T-helper 2 cell (primary cell): Measurements from ENCODE around the gene TMEM258.

ENCODE experiments used
- DNase-seq, 5 experiments: peaks; one replicate each; pipeline versions ENCODE4 v3.0.0 to v3.0.0-alpha.2; 2012 to 2022
- total RNA-seq, 2 donors: gene quantifications; one replicate each; lab custom pipeline; 2026; lab: John Stamatoyannopoulos, UW

TMEM258 gene
- total RNA-seq: 28.4 to 36.4 reads per million in 2 donors

GRCh38 chr11:61792310-61793082 is at the start of gene TMEM258, which contains the start of gene FEN1:
Gene TMEM258 (minus strand): TSS chr11:61792599. CDS start chr11:61792558, 41 bp downstream.
Gene FEN1 (plus strand): TSS chr11:61792911. CDS start chr11:61795362, 2,451 bp downstream.
- DNase-seq: peak; percentile 73 to 96 (median 82)

- no peak for DNase-seq
These were observed 49.5 kb upstream of the TMEM258 start for GRCh38 chr11:61841636-61842527.

DNA sequence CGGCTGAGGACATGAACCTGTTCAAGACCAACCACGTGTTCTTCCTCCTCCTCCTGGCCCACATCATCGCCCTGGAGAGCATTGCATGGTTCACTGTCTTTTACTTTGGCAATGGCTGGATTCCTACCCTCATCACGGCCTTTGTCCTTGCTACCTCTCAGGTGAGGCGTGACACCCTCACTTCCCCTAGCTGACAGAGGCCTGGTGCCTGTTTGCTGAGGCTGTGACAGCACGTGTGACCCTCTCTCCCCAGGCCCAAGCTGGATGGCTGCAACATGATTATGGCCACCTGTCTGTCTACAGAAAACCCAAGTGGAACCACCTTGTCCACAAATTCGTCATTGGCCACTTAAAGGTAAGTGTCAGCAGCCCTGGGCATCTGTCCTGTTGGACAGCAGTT is 48.0 kb upstream of the TMEM258 start:
- no peak for DNase-seq

DNA sequence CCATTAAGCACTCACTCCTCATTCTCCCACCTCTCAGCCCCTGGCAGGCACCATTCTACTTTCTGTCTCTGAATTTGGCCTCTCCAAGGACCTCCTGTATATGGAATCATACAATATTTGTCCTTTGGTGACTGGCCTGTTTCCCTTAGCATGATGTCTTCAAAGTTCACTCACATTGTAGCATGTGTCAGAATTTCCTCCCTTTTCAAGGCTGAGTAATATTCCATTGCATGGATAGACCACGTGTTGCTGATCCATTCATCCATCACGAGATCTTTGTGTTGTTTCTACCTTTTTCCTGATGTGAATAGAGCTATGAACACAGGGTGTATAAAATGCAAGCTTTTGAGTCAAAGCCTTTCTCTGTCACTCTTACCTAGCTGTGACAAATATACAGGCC is 47.3 kb upstream of the TMEM258 start:
- no peak for DNase-seq

- no peak for DNase-seq
These were observed 46.5 kb upstream of the TMEM258 start for GRCh38 chr11:61838921-61839320.

DNA sequence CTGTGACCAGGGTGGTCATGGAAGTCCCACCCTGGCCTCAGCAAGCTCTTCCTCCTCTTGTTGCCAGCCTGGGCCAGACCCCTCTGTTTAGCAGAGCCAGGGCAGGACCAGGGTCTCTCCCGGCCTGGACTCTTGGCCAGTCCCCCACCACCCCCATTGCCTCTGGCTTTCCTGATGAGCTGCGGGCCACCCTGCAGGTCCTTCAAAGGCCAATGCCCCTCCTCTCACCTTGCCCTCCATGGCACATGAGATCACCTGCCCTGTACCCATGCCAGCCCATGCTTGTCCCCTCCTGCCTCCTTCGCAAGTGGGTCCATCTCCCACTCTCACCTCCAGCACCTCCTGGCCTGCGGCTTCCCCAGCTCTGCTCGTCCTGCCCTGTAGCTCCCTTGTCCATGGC is 46.1 kb upstream of the TMEM258 start:
- no peak for DNase-seq

GRCh38 chr11:61837411-61838005 is 45.1 kb upstream of the TMEM258 start:
- DNase-seq: no peak

DNA sequence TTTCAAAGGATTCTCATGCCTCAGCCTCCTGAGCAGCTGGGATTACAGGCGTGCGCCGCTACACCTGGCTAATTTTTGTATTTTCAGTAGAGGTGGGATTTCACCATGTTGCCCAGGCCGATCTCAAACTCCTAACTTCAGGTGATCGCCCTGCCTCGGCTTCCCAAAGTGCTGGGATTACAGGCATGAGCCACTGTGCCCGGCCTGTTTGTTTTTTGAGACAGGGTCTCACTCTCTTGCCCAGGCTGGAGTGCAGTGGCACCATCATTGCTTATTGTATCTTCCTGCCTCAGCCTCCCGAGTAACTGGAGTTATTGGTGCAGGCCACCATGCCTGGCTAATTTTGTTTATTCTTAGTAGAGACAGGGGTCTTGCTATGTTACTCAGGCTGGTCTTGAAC is 43.8 kb upstream of the TMEM258 start:
- no peak for DNase-seq

DNA sequence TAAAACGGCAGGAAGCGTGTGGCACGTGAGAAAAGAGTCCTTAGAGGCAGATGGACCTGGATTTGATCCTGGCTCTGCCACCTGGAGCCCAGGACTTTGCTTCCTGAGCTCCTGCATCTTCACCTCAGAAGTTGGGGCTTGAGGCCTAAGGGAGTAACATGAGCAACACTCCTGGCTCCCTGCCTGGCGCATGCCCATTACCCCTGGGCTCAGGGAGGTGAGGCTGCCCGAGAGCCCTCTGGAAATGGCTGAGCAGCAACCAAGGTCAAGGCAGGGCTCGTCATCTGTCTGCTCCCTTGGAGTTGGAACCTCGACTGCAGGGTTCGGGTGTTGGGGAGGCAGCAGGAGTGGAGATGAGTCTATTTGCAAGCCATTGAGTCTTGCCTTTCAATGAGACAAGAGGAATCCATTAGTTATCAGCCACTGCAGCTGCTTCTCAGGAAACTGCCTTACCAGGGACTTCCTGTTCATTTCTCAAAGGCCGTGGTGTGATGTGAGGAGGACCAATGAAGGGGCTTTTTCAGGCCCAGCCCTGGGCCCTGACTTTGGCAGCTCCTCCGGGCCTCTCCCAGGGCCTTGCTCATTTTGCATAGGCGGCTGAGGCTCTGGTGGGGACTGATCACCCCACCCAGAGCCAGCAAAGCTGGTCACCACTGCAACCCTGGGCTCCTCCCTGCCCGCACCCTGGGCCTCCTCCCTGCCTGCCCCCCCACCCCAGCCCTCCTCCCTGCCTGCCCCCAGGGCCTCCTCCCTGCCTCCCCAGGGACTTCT is 42.1 kb upstream of the TMEM258 start:
- DNase-seq: peak in 2 of 5 experiments; percentile 29 to 95

DNA sequence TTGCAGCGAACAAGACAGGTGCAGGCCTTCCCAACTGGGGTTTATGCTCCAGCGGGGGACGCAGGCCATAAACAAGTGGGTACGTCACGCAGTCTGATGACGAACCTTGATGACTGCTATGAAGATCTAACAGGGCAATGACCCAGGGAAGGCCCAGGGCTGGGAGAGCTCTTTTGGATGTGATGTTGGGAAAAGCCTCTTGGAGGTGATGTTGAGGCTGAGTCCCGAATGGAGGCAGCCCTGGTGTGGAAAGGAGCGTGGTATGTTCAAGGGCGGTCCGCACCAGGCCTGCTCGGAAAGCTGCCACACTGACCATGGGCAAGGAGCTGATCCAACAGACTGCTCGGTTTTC is 41.5 kb upstream of the TMEM258 start:
- DNase-seq: no peak

DNA sequence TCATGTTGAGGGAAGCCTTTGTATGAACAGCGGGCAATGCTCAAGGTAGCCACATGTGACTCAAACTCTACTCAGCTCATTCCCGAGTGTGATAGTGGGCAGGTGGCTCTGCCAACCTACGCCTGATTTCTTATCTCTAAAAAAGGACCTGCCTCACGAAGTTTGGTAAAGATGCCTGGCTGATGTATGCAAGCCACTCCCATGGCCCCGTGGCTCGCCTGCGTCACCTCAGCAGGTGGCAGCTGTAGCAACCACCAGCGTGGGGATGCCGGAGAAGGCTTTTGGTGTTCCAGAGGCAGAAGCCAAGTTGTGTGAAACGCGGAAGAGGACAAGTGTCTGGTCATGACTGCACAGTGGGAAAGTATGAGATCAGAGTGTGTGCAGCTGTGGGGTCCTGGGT is 41.1 kb upstream of the TMEM258 start:
- DNase-seq: peak in 1 of 5 experiments; percentile 16

- no peak for DNase-seq
These were observed 40.4 kb upstream of the TMEM258 start for GRCh38 chr11:61832754-61833153.

GRCh38 chr11:61832207-61832606 is 39.8 kb upstream of the TMEM258 start:
- no peak for DNase-seq

DNA sequence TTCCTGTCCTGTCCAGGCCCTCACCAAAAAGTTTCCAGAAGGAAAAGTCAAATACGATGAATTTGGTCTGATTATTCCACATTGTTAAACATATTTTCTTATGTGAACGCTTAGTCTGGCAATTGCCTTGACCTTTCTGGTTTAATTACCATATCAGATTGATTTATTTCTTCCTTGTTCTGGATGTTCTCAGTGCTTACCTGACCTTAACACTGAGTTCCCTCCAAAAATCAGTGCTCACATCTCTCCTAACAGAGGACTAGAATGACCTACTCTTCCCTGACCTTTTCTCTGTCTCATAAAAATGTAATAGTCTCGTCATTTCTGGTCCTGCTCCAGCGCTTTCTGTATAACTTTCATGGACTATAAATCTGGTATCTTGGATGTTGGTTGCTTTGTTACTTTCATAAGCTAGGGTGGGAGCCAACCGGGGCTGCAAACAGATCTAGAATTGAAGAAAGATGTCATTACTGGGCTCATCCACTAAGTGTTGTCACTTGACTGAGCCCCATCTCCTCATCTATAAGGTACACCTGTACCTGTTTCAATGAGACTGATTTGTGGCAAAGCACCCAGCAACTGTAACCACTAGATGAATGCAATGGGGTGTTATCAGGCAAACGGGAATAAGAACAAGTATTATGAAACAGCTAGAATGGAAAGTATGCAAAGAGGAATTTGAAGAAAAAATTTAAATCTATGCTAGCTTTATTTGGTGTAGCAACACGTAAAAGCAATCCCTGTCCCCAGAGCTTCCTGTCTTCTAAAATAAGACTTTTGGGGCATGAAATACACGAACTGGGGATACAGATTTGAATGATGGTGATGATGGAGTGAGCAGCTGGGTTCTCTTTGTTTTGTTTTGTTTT is 38.1 kb upstream of the TMEM258 start:
- peak in 1 of 5 experiments; percentile 21 for DNase-seq

GRCh38 chr11:61829806-61830205 is 37.4 kb upstream of the TMEM258 start:
- DNase-seq: no peak

- DNase-seq: peak in 1 of 5 experiments; percentile 64
These were observed 36.4 kb upstream of the TMEM258 start for GRCh38 chr11:61828629-61829407.

GRCh38 chr11:61828379-61828628 is 35.9 kb upstream of the TMEM258 start:
- DNase-seq: no peak

DNA sequence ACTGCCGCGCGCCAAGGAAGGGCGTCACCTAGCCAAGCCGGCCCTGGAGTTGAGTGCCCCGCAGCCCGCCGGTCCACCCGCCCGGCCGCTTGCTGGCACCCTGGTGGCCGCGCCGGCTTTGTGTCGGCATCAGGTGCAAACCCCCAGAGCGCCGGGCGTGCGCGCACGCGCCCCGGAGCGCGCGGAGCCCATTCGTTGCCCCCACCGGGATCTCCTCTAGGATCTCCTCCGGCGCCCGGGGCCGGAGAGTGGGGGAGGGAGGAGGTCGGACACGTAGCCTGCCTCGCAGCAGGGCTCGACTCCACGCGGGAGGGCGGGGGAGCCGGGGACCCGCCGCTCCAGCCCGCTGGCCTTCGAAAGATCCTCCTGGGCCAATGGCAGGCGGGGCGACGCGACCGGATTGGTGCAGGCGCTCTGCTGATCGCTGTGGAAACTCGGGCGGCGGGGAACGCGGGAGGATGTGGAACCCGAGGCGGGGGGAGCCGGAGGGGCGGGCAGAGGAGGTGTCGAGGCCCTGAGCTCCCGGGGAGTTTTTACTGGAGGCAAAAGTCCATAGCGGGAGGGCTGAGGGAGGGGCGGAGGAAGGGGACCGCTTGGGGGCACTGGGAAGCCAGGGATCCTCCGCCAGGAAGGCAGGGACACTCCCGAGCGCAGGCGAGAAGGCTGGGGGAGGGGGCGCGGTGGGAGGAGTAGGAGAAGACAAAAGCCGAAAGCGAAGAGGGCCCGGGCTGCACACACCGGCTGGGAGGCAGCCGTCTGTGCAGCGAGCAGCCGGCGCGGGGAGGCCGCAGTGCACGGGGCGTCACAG is 35.4 kb upstream of the TMEM258 start, which contains the start of gene FADS2:
Gene FADS2, plus strand, starts transcription at position 730 of the 808 bp plus-strand sequence. CDS start 91 bp downstream, outside the sequence.
- DNase-seq: peak in 3 of 5 experiments; percentile 29 to 91 (median 44)

DNA sequence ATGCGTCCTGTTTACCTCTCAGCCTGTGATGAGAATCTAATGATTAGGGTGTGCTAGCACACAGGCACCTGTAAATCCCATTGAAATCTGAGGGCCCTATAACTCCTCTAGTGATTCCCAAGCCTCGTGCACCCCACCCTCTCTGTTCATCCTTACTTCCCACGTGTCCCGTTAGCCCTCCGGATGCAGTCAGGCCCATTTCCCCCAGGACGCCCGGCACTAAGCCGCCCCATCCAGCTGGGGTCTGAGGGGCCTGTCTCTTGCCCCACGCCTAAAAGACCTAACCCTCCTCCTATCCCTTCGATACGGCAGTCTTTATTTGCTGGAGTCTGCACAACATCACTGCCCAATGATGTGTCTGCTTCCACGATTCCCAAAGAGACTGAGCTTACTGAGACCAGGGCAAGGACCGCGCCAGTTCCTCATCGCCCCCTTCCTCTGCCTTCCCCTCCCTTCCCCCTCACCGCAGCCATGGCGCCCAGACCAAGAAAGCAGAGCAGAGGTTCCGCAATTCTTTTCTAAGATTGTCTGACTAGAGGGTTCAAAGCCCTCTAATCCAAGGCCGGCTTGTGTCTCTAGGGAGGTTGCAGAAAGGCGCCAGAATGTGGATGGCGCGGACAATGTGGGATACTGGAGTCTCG is 34.7 kb upstream of the TMEM258 start:
- DNase-seq: no peak
